GM23338 (cell line): ENCODE measurements around the gene SLCO3A1. TPM values are rescaled to one million over a fixed set of nuclear protein-coding genes. Genes with fewer than 3 reads are reported as not detected.
A peak's percentile ranks its signal among the peaks of the same experiment; 100 is the strongest.

Source experiments
- ATAC-seq: fragments of 200-7000 bp; cut with Tn5 transposase; 3 replicates; pipeline ENCODE4 v1.9.1; 2020
- DNase-seq: peaks from one replicate; pipeline ENCODE4 v3.0.0-alpha.2; 2015; ENCODE audit warnings: low spot score
- H2AFZ ChIP-seq: fragments of 200-600 bp; sonication (generic); 2 replicates; pipeline ENCODE4 v1.8.0; 2016; ENCODE audit warnings: antibody characterized with exemption, mild to moderate bottlenecking, moderate library complexity
- H3F3A ChIP-seq: fragments of 200-600 bp; sonication (generic); replicated peaks from 2 replicates; pipeline ENCODE4 v1.8.0; 2017; ENCODE audit warnings: antibody characterized with exemption, mixed run types, low read depth
- H3K27ac ChIP-seq: fragments of 200-600 bp; sonication (generic); 2 replicates; pipeline ENCODE4 v1.6.1; 2016; ENCODE audit warnings: low read depth
- H3K27me3 ChIP-seq: fragments of 200-600 bp; sonication (generic); 2 replicates; pipeline ENCODE4 v1.8.0; 2016; ENCODE audit warnings: mild to moderate bottlenecking, mixed run types, moderate library complexity; ENCODE audit not compliant: insufficient read depth
- H3K36me3 ChIP-seq: fragments of 200-600 bp; sonication (generic); 2 replicates; pipeline ENCODE4 v1.8.0; 2016; ENCODE audit warnings: mild to moderate bottlenecking; ENCODE audit not compliant: insufficient read depth
- H3K4me1 ChIP-seq: fragments of 200-600 bp; sonication (generic); 2 replicates; pipeline ENCODE4 v1.8.0; 2016; ENCODE audit warnings: mild to moderate bottlenecking, moderate library complexity; ENCODE audit not compliant: insufficient read depth
- H3K4me2 ChIP-seq: fragments of 200-600 bp; sonication (generic); 2 replicates; pipeline ENCODE4 v1.7.1; 2017; ENCODE audit warnings: mixed run types
- H3K4me3 ChIP-seq: fragments of 200-600 bp; sonication (generic); 2 replicates; pipeline ENCODE4 v1.6.1; 2016; ENCODE audit warnings: mixed run types
- H3K79me2 ChIP-seq: fragments of 200-600 bp; sonication (generic); replicated peaks from 2 replicates; pipeline ENCODE4 v1.8.0; 2017; ENCODE audit warnings: mild to moderate bottlenecking; ENCODE audit not compliant: insufficient read depth
- H3K9me2 ChIP-seq: fragments of 200-600 bp; sonication (generic); 2 replicates; pipeline ENCODE4 v1.8.0; 2017; ENCODE audit not compliant: insufficient read depth
- H4K20me1 ChIP-seq: fragments of 200-600 bp; sonication (generic); replicated peaks from 2 replicates; pipeline ENCODE4 v1.8.0; 2017; ENCODE audit warnings: mild to moderate bottlenecking; ENCODE audit not compliant: insufficient read depth
- H3K27ac Mint-ChIP-seq: 2 replicates; pipeline ENCODE4 v1.8.0; 2020; ENCODE audit warnings: inconsistent platforms, mild to moderate bottlenecking, moderate library complexity, mixed read lengths
- H3K27me3 Mint-ChIP-seq: 3 replicates; pipeline ENCODE4 v1.8.0; 2022; ENCODE audit warnings: low read depth, mild to moderate bottlenecking, moderate library complexity, mixed read lengths, inconsistent platforms; ENCODE audit not compliant: insufficient read depth, poor library complexity
- H3K36me3 Mint-ChIP-seq: 3 replicates; pipeline ENCODE4 v1.8.0; 2021; ENCODE audit warnings: low read depth, mild to moderate bottlenecking, inconsistent platforms, moderate library complexity, mixed read lengths
- H3K4me1 Mint-ChIP-seq: 3 replicates; pipeline ENCODE4 v1.8.0; 2020; ENCODE audit warnings: mild to moderate bottlenecking, inconsistent platforms, mixed read lengths
- H3K4me3 Mint-ChIP-seq: 3 replicates; pipeline ENCODE4 v1.8.0; 2021; ENCODE audit warnings: moderate library complexity, mild to moderate bottlenecking, inconsistent platforms, mixed read lengths
- H3K9me3 Mint-ChIP-seq: 3 replicates; pipeline ENCODE4 v1.8.0; 2020; ENCODE audit warnings: moderate library complexity, mild to moderate bottlenecking, inconsistent platforms, mixed read lengths
- CREB1 ChIP-seq: fragments of 250-450 bp; sonication (Bioruptor Pico); IDR thresholded peaks from 2 replicates; pipeline ENCODE4 v1.5.0; 2020; ENCODE audit warnings: low read depth, mild to moderate bottlenecking, moderate library complexity
- ETS1 ChIP-seq: IDR thresholded peaks from 2 replicates; pipeline ENCODE4 v1.6.1; 2016; ENCODE audit warnings: antibody characterized with exemption
- EZH2 ChIP-seq: fragments of 200-600 bp; sonication (generic); IDR thresholded peaks from one replicate; pipeline ENCODE4 v1.8.0; 2017; ENCODE audit warnings: antibody characterized with exemption, mild to moderate bottlenecking, low read depth; ENCODE audit not compliant: unreplicated experiment
- EZH2phosphoT487 ChIP-seq: fragments of 200-600 bp; sonication (generic); IDR thresholded peaks from one replicate; pipeline ENCODE4 v1.8.1; 2018; ENCODE audit warnings: antibody characterized with exemption; ENCODE audit not compliant: unreplicated experiment
- JUNB ChIP-seq: IDR thresholded peaks from one replicate; pipeline ENCODE4 v1.6.1; 2016; ENCODE audit warnings: antibody characterized with exemption; ENCODE audit not compliant: unreplicated experiment
- NANOG ChIP-seq: IDR thresholded peaks from 2 replicates; pipeline ENCODE4 v1.6.1; 2016; ENCODE audit warnings: antibody characterized with exemption, borderline replicate concordance
- POLR2AphosphoS5 ChIP-seq: IDR thresholded peaks from 2 replicates; pipeline ENCODE4 v1.6.1; 2016; ENCODE audit warnings: antibody characterized with exemption, low read depth
- REST ChIP-seq: IDR thresholded peaks from one replicate; pipeline ENCODE4 v1.6.1; 2018; ENCODE audit warnings: antibody characterized with exemption; ENCODE audit not compliant: unreplicated experiment
- STAT1 ChIP-seq: IDR thresholded peaks from one replicate; pipeline ENCODE4 v1.6.1; 2016; ENCODE audit warnings: antibody characterized with exemption; ENCODE audit not compliant: unreplicated experiment
- ZNF114 ChIP-seq: fragments of 250-450 bp; sonication (Bioruptor Pico); IDR thresholded peaks from 2 replicates; pipeline ENCODE4 v1.5.0; 2020; ENCODE audit warnings: mild to moderate bottlenecking, moderate library complexity
- ZNF331 ChIP-seq: fragments of 250-450 bp; sonication (Bioruptor Pico); IDR thresholded peaks from 2 replicates; pipeline ENCODE4 v1.5.0; 2020; ENCODE audit warnings: low read depth, mild to moderate bottlenecking, moderate library complexity
- ZNF462 ChIP-seq: fragments of 250-450 bp; sonication (Bioruptor Pico); IDR thresholded peaks from 2 replicates; pipeline ENCODE4 v1.5.0; 2020; ENCODE audit warnings: mild to moderate bottlenecking, moderate library complexity
- polyA plus RNA-seq: library from polyadenylated mRNA; unstranded; fragments of >200 nt; fragmentation: Nextera tagmentation; extraction: Ambion mirVana; gene quantifications from 2 replicates; pipeline ENCODE4 v1.2.1, GENCODE V29; 2016
- total RNA-seq: library from RNA; depleted of rRNA; stranded (reverse); fragments of >200 nt; shearing (Covaris generic); gene quantifications from 2 replicates; pipeline ENCODE4 v1.2.3, GENCODE V29; 2014
- TF ChIP-seq, protein P1 (sequence below), 2 experiments: fragments of 200-600 bp in 1 of 2; sonication (generic) in 1 of 2; conservative IDR thresholded peaks; 2 replicates each; pipeline versions ENCODE4 v1.5.1 to v1.6.1; 2016 to 2017; ENCODE audit warnings: antibody characterized with exemption in 2 of 2, low read depth in 2 of 2, mild to moderate bottlenecking in 2 of 2, moderate library complexity in 1 of 2

Gene SLCO3A1
- total and polyA plus RNA-seq, 2 experiments from 2014 or later: 7.3 to 9.4 TPM

DNA sequence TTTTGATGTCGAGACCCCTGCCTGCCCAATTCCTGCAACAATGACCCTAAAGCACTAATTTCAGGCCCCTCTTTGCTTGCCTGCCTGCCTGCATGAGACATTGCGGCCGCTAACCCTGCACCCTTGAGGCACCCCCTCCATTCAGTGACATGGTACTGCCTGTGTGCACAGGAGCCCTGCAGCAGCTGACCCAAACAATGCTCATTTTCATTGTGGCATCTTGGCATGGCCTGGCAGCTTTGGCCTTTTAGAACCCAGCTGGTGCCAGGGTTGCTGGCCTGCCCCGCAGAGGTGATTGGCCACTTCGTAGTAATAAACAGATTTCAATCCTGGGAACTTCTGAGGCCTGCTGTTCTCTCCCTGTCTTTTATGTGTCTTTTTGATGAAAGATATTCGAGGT, 33.8 kb downstream of the SLCO3A1 start:
- Histone ChIP-seq H3K36me3 (no peaks in the 10 kb centered on the region), H3K4me3 (no peak overlapping the region), H3F3A (no peaks in the 10 kb centered on the region), H3K27me3 (no peaks in the 10 kb centered on the region), H3K9me2 (no peaks in the 10 kb centered on the region), H3K79me2 (peaks cover 22% of the 10 kb centered on the region), H2AFZ (no peak overlapping the region), H3K27ac (no peak overlapping the region), H3K4me2 (no peak overlapping the region), H4K20me1 (no peaks in the 10 kb centered on the region), H3K4me1 (peaks cover 21% of the 10 kb centered on the region)
- Mint-ChIP-seq H3K27ac (peak overlapping the region; percentile 76; the same call in 1 of the 2 replicates), H3K4me1 (peaks cover 30% of the 10 kb centered on the region), H3K36me3 (no peaks in the 10 kb centered on the region), H3K4me3 (no peak overlapping the region), H3K27me3 (peaks cover 4% of the 10 kb centered on the region), H3K9me3 (no peaks in the 10 kb centered on the region)
- no peak for DNase-seq
- TF ChIP-seq ZNF462 (CRISPR knock-in tag): no peak
- no peak for TF ChIP-seq REST
- TF ChIP-seq JUNB: no peak
- TF ChIP-seq ETS1: no peak
- TF ChIP-seq ZNF114 (CRISPR knock-in tag): no peak
- TF ChIP-seq, protein P1, sequence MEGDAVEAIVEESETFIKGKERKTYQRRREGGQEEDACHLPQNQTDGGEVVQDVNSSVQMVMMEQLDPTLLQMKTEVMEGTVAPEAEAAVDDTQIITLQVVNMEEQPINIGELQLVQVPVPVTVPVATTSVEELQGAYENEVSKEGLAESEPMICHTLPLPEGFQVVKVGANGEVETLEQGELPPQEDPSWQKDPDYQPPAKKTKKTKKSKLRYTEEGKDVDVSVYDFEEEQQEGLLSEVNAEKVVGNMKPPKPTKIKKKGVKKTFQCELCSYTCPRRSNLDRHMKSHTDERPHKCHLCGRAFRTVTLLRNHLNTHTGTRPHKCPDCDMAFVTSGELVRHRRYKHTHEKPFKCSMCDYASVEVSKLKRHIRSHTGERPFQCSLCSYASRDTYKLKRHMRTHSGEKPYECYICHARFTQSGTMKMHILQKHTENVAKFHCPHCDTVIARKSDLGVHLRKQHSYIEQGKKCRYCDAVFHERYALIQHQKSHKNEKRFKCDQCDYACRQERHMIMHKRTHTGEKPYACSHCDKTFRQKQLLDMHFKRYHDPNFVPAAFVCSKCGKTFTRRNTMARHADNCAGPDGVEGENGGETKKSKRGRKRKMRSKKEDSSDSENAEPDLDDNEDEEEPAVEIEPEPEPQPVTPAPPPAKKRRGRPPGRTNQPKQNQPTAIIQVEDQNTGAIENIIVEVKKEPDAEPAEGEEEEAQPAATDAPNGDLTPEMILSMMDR (conservative IDR thresholded peaks at IDR 0.05; ENCODE audit: low read depth in 2 of 2): no peak
- TF ChIP-seq STAT1: no peak
- no peak for TF ChIP-seq EZH2
- no peak for TF ChIP-seq CREB1 (CRISPR knock-in tag)
- TF ChIP-seq EZH2phosphoT487: no peak
- TF ChIP-seq POLR2AphosphoS5: no peak
- TF ChIP-seq ZNF331: no peak
- no peak for TF ChIP-seq NANOG
- ATAC-seq: no peak
